DOHH2 (cell line): Measurements from ENCODE around the gene FAHD2B.
"Not testable (repeated sequence)": the region's sequence is repeated elsewhere in the genome, so short reads cannot be mapped to it uniquely, and the experiment has no call there.

Experiments used
- H3F3A ChIP-seq: fragments of 200-600 bp; sonication (generic), shearing (Covaris generic); 2 replicates; pipeline ENCODE4 v1.6.0; 2016; ENCODE audit warnings: antibody characterized with exemption, mild to moderate bottlenecking; ENCODE audit not compliant: control insufficient read depth, insufficient read depth
- H3K27ac ChIP-seq: fragments of 200-600 bp; sonication (generic); 2 replicates; pipeline ENCODE4 v1.5.1; 2014; ENCODE audit warnings: low read depth, mild to moderate bottlenecking, low read length, moderate library complexity
- H3K27me3 ChIP-seq: fragments of 200-600 bp; sonication (generic); 2 replicates; pipeline ENCODE4 v1.6.1; 2014; ENCODE audit warnings: mild to moderate bottlenecking, low read length, mixed read lengths; ENCODE audit not compliant: control insufficient read depth
- H3K36me3 ChIP-seq: fragments of 200-600 bp; sonication (generic); 2 replicates; pipeline ENCODE4 v1.6.1; 2014; ENCODE audit warnings: mild to moderate bottlenecking, low read length, moderate library complexity, mixed read lengths; ENCODE audit not compliant: control insufficient read depth
- H3K4me1 ChIP-seq: fragments of 200-600 bp; sonication (generic); 2 replicates; pipeline ENCODE4 v1.6.1; 2014; ENCODE audit warnings: mild to moderate bottlenecking, low read length, mixed read lengths; ENCODE audit not compliant: control insufficient read depth
- H3K4me2 ChIP-seq: fragments of 200-600 bp; sonication (generic); 2 replicates; pipeline ENCODE4 v1.6.0; 2014; ENCODE audit warnings: mild to moderate bottlenecking, low read length, moderate library complexity
- H3K4me3 ChIP-seq: fragments of 200-600 bp; sonication (generic); 2 replicates; pipeline ENCODE4 v1.5.1; 2014; ENCODE audit warnings: mild to moderate bottlenecking, low read length, mixed read lengths
- H3K79me2 ChIP-seq: fragments of 200-600 bp; sonication (generic); 2 replicates; pipeline ENCODE4 v1.6.1; 2014; ENCODE audit warnings: mild to moderate bottlenecking, low read length, mixed read lengths; ENCODE audit not compliant: control insufficient read depth
- H3K9me2 ChIP-seq: fragments of 200-600 bp; sonication (generic); replicated peaks from 2 replicates; pipeline ENCODE4 v1.6.1; 2014; ENCODE audit warnings: mild to moderate bottlenecking, low read length, mixed read lengths; ENCODE audit not compliant: control insufficient read depth
- H3K9me3 ChIP-seq: fragments of 200-600 bp; sonication (generic); 2 replicates; pipeline ENCODE4 v1.6.1; 2014; ENCODE audit warnings: antibody characterized with exemption, low read length, mixed read lengths; ENCODE audit not compliant: control insufficient read depth, insufficient read depth
- H4K20me1 ChIP-seq: fragments of 200-600 bp; sonication (generic); 2 replicates; pipeline ENCODE4 v1.6.0; 2014; ENCODE audit warnings: low read depth, mild to moderate bottlenecking, antibody characterized with exemption, low read length, moderate library complexity; ENCODE audit not compliant: control insufficient read depth, insufficient read depth
- CTCF ChIP-seq: fragments of 200-600 bp; sonication (generic); IDR thresholded peaks from one replicate; pipeline ENCODE4 v1.5.1; 2014; ENCODE audit warnings: antibody characterized with exemption, mild to moderate bottlenecking, low read depth, low read length; ENCODE audit not compliant: poor library complexity, severe bottlenecking

FAHD2B gene, protein sequence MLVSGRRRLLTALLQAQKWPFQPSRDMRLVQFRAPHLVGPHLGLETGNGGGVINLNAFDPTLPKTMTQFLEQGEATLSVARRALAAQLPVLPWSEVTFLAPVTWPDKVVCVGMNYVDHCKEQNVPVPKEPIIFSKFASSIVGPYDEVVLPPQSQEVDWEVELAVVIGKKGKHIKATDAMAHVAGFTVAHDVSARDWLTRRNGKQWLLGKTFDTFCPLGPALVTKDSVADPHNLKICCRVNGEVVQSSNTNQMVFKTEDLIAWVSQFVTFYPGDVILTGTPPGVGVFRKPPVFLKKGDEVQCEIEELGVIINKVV

DNA sequence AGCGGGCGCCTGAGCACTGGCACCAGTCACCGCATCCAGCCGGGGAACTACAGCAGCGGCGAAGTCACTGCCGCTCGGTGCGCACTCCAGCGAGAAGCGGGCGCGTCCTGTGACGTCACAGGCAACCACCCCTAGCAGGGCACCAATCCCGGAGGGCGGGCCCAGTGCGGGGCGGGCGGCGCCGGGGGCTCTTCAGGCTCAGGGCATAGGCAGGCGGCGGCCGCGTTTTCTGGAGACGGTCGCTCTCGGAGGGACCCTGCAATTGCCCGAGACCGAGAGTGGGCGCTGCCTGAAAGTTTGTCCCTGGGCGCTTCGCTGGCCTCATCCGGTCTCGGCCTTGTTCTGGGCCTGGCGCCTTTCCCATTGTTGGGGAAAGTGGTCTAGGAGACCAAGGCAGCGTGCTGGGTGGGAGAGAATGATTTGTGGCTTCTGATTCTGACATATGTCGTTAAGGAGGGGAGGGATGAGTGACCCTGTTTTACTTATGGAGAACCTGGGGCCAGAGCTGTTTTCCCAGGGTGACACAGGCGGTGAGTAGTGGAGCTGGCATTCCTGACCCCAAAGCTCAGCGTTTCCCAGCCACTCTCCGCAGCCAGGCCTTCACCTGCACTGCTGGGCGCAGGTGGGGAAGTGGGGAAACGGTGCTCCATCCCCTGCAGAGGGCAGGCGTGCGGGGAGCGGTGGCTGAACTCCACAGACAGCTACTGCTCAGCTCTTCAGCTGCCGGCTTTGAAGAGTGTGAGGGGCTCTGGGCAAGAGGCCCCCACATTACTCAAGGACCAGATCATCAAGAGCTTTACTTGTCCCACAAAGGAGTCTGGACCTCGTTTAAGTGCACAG is at the start of gene FAHD2B:
Gene FAHD2B, minus strand, starts transcription at position 111 of the 840 bp plus-strand sequence. CDS start 3,176 bp downstream, outside the sequence.
- H3K27me3 ChIP-seq, result not testable (repeated sequence)
- H3K4me3 ChIP-seq, result peak within 1 kb of the TSS; percentile 68

DNA sequence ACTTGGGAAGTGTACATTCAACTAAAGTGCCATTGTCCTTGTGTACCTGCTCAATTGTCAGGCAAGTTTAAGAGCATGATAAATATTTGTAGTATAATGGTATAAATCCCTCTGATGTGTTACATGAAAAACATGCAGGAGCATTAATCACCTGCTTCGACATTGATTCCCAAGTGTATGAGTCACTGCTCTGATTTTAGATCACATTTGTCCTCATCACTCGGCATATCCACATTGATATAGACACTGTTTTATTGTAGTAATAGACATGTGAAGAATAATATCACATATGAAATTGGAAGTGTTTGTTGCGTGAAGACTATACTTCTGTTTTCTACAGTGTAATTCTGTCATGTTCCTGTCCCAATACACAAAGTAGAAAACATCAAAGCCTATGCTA is 49.3 kb upstream of the FAHD2B start:
- H3K4me1 ChIP-seq, result not testable (repeated sequence)

More for the DNA sequence above, at the start of gene FAHD2B:
- H3F3A ChIP-seq, H3K4me1 ChIP-seq, H3K36me3 ChIP-seq, H4K20me1 ChIP-seq, H3K9me2 ChIP-seq, H3K27ac ChIP-seq, H3K9me3 ChIP-seq, H3K79me2 ChIP-seq: not testable (repeated sequence)
- peak within 1 kb of the TSS; percentile 65 for H3K4me2 ChIP-seq

GRCh38 chr2:97129090-97129489 is 34.4 kb upstream of the FAHD2B start:
- H3K4me2 ChIP-seq, H3K27ac ChIP-seq, H3K4me3 ChIP-seq, H3K36me3 ChIP-seq, H3K9me2 ChIP-seq, H3F3A ChIP-seq, H3K27me3 ChIP-seq, H3K4me1 ChIP-seq, H4K20me1 ChIP-seq, H3K9me3 ChIP-seq, H3K79me2 ChIP-seq: not testable (repeated sequence)

More for the DNA sequence above, 49.3 kb upstream of the FAHD2B start:
- peaks cover 18% of the 10 kb centered on the region for H3K36me3 ChIP-seq
- not testable (repeated sequence) for H4K20me1 ChIP-seq, H3K9me2 ChIP-seq, H3K4me3 ChIP-seq, H3K27me3 ChIP-seq, H3K27ac ChIP-seq, H3K9me3 ChIP-seq, H3F3A ChIP-seq, H3K4me2 ChIP-seq, H3K79me2 ChIP-seq

DNA sequence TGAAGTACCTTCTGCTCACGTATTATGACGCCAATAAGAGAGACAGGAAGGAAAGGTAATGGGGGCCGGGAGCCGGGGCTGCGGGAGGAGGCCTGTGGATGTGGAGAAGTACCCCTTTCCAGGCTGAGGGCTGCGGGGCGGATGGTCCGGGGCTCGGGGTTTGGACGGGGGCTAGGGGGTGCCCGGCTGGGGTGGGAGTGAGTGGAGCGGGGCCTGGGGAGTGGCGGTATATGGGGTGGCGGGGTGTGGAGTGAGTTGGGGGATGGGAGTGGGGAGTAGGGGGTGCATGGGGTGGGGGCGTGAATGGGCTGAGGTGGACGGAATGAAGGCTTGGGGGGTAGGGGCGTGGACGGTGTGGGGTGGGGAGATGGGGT is 19.2 kb upstream of the FAHD2B start:
- H3K36me3 ChIP-seq, H3K27me3 ChIP-seq, H4K20me1 ChIP-seq, H3K9me2 ChIP-seq, H3K79me2 ChIP-seq, H3K4me1 ChIP-seq, H3F3A ChIP-seq, H3K9me3 ChIP-seq: not testable (repeated sequence)
- Histone ChIP-seq H3K4me3 (peak overlapping the region; percentile 87), H3K27ac (peak overlapping the region; percentile 71), H3K4me2 (peak overlapping the region; percentile 59)

DNA sequence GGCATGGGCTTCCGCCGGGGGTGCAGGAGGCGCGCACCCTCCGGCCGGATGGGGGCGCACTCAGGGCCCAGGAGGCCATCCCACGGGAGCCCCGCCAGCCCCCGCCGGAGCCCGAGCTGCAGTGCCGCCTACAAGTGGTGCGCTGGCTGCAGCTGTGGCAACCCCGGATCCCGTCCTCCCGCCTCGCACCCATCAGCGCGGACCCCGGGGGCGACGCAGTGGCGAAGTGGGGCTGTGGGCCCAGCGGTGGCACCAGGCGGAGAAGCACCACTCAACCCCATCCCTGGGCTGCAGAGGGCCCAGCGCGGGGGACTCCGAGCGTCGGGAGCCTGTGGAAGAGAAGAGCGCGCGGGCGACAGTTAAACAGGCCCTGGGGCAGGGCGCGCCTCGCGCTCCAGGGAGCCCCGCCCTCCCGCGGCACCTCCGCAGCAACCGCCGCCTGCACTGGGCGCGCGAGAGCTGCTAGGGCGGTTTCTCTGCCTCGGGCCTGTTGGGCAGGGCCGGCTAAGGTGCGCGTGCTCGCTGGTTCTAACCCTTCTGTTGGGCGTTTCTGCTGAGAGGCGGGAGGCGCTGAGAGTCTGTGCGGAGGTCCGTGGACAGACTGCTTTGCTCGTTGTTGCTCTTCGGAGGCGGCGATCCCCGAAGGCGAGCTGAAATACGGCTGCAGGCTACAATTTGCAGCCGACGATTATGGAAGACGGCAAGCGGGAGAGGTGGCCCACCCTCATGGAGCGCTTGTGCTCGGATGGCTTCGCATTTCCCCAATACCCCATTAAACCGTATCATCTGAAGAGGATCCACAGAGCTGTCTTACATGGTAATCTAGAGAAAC is 18.6 kb upstream of the FAHD2B start, which contains the start of gene ANKRD36:
Gene ANKRD36, plus strand, starts transcription at position 104 of the 832 bp plus-strand sequence. Its CDS starts 587 bp downstream, at position 691.
- Histone ChIP-seq H3K4me3 (peak within 1 kb of the TSS; percentile 87), H3K4me2 (peak within 1 kb of the TSS; percentile 97), H3K27ac (peak within 1 kb of the TSS; percentile 71)
- TF ChIP-seq CTCF, result peak; percentile 52
- H3K36me3 ChIP-seq, H4K20me1 ChIP-seq, H3K27me3 ChIP-seq, H3F3A ChIP-seq, H3K9me3 ChIP-seq, H3K9me2 ChIP-seq, H3K4me1 ChIP-seq, H3K79me2 ChIP-seq: not testable (repeated sequence)
